AG04449 (cell line): ENCODE measurements around the gene ASXL1.

Source experiments
- CTCF ChIA-PET: fragments of 350-600 bp; formaldehyde crosslinking; extraction: SDS; loops from one replicate; lab custom pipeline; 2021; ENCODE audit warnings: antibody characterized with exemption; lab: Yijun Ruan, JAX
- POLR2A ChIA-PET: fragments of 400-600, 350-600 bp; formaldehyde crosslinking; extraction: SDS; loops from one replicate; lab custom pipeline; 2020; ENCODE audit warnings: antibody characterized with exemption, inconsistent platforms; lab: Yijun Ruan, JAX
- DNase-seq: peaks from one replicate; pipeline ENCODE4 v3.0.0-alpha.2; 2010; ENCODE audit warnings: low read depth, low spot score
- H3K4me3 ChIP-seq: 2 replicates; pipeline ENCODE4 v1.5.1; 2011; ENCODE audit warnings: low read depth, mild to moderate bottlenecking, control low read depth, low read length
- CTCF ChIP-seq: IDR thresholded peaks from one replicate; pipeline ENCODE4 v1.5.1; 2011; ENCODE audit warnings: mild to moderate bottlenecking, moderate library complexity, low read length, control low read depth, inconsistent platforms; ENCODE audit not compliant: insufficient read depth; ENCODE audit errors: missing control alignments

The ASXL1 gene

GRCh38 chr20:32466739-32467505 is 108.8 kb downstream of the ASXL1 start:
- TF ChIP-seq CTCF = no peak
- no peak overlapping the region for H3K4me3 ChIP-seq
- POLR2A ChIA-PET = no interaction called here
- no peak for DNase-seq
- CTCF ChIA-PET = interaction anchor here (0.7 to 1.6 kb wide), 2 partner anchors 9 to 11 kb away, joined by 3 to 9 read pairs; no protein-coding TSS in a partner anchor

GRCh38 chr20:32467506-32468312 is 109.6 kb downstream of the ASXL1 start:
- TF ChIP-seq CTCF = no peak
- ChIA-PET POLR2A (no interaction called here), CTCF (interaction anchor here (0.7 to 1.6 kb wide), 5 partner anchors 9 to 56 kb away, joined by 3 to 9 read pairs (median 3); no protein-coding TSS in a partner anchor)
- no peak overlapping the region for H3K4me3 ChIP-seq
- no peak for DNase-seq

- TF ChIP-seq CTCF = no peak
- DNase-seq = no peak
- ChIA-PET POLR2A (no interaction called here), CTCF (interaction anchor here (0.9 to 1.6 kb wide), 4 partner anchors 11 to 55 kb away, joined by 3 to 9 read pairs (median 4); no protein-coding TSS in a partner anchor)
- H3K4me3 ChIP-seq = no peak overlapping the region
These were observed 110.1 kb downstream of the ASXL1 start for GRCh38 chr20:32468313-32468640.

- ChIA-PET CTCF (interaction anchor here (0.7 to 1.6 kb wide), 5 partner anchors 10 to 55 kb away, joined by 3 to 9 read pairs (median 3); no protein-coding TSS in a partner anchor), POLR2A (no interaction called here)
- no peak for DNase-seq
- H3K4me3 ChIP-seq = no peak overlapping the region
- no peak for TF ChIP-seq CTCF
These were observed 110.7 kb downstream of the ASXL1 start for GRCh38 chr20:32468860-32469259.

GRCh38 chr20:32470025-32470861 is 112.1 kb downstream of the ASXL1 start:
- peak; percentile 32 for TF ChIP-seq CTCF
- no peak for DNase-seq
- POLR2A ChIA-PET = no interaction called here
- H3K4me3 ChIP-seq = no peak overlapping the region
- CTCF ChIA-PET = interaction anchor here (0.9 to 6.7 kb wide), 4 partner anchors 13 to 181 kb away, joined by 3 to 37 read pairs (median 5); no protein-coding TSS in a partner anchor
